NCI-H446 (cell line): Measurements from ENCODE around the gene TSPAN17.

Experiments used
- DNase-seq, 2 experiments: peaks; one replicate each; lab custom pipeline; 2025; lab: John Stamatoyannopoulos, UW

The TSPAN17 gene

DNA sequence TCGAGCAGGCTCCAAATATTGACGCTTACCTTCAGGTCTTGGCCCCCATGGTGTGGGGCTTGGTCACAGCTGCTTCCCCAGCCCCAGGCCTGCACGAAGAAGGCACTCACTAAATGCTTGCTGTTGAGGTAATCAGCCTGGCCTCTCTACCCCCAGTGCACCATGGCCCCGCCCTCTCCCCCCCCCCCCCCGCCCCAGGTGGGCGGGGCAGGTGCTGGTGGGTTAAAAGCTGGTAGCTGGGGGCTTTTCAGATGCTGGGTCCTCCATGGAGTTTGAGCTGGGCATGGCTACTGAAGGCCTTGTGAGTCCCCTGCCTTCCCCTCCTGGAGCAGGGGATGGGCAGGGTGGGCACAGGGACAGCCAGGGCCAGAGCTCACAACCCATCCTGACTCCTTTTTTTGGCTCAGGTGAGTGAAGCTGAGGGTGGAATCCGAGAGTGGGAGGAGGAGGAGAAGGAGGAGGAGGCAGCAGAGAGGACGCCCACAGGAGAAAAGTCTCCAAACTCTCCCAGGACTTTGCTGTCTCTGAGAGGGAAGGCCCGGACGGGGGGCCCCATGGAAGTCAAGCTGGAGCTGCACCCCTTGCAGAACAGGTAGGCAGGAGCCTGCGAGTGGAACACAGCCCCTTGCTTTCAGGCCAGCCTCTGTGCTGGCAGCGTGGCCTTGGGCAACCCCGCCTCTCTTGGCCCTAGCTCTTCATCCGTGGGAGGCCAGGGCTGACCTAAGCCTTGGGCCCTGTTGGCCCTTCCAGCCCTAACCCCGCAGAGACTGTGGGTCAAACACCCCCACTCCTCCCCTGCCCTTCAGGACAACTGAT lies 4.4 kb upstream of the TSPAN17 start:
- no peak for DNase-seq

DNA sequence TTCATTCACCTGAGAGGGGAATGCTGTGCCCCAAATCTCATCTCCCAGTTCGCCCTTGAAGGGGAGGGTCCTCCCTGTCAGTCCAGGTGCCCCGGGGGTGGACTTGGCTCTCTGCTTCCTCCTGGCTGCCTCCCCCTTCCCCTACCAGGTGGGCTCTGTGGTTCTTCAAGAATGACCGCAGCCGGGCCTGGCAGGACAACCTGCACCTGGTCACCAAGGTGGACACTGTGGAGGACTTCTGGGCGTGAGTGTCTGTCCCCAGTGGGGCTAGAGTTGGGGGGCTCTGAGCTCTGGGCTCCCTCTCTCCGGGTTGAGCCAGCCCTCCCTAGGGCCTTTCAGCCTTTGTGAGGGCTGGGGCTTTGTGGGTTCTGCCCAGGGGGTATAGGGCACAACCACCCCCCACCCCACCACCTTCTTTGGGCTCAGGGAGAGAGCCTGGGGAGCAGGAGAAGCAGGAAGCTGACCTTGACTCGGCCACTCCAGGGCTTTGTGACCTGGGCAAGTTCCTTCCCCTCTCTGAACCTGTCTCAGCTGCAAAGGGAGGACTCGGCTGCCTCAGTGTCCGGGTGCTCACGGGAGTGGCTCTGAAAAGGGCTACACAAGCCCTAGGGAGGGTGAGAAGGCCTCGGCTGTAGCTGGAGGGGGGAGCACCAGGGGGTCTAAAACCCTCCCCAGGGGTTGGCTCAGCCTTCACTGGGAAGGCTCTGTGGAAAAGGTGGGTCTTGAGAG lies 3.6 kb upstream of the TSPAN17 start:
- no peak for DNase-seq

DNA sequence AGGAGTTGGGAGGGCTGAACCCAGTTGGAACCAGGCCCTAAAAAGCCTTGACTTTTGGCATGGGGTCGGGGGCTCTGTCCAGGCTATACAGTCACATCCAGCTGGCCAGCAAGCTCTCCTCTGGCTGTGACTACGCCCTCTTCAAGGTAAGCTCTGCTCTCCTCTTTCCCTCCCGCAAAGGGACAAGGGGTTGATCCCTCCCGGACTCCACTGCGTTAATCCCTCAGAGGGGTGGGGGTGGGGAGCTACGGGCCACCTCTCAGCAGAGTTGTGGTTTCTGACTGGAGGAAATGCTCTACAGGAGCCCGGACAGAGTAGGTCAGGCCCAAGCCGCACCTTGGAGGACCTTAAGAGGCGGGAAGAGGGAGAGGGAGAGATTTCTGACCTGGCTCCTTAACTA lies 3.0 kb upstream of the TSPAN17 start:
- DNase-seq, result no peak

DNA sequence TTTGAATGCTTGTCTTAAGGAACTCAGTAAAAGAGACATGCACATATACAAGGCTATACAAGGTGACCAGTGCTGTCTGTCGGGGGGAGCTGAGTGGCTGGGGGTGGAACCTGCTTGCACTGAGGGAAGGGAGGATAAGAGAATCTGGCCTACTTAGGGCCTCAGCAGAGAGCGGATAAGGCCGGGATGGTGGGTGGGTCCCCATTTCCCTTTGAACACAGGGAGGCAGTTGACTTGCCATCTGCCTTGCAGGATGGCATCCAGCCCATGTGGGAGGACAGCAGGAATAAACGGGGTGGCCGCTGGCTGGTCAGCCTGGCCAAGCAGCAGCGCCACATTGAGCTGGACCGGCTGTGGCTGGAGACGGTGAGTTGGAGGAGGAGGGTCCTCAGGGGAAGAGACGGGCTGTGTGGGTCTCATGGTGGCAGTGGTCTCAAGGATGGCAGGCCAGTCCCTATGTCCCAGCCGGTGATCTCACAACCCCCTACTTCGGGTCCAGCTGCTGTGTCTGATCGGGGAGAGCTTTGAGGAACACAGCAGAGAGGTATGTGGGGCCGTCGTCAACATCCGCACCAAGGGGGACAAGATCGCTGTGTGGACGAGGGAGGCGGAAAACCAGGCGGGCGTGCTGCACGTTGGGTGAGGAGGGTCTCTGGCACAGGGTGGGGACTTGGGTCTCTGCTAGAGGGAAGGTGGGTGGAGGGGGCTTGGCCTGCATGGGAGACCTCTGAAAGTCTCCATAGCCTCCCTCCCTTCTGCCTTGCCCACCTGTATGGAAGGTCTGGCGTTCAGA lies 2.2 kb upstream of the TSPAN17 start:
- no peak for DNase-seq

DNA sequence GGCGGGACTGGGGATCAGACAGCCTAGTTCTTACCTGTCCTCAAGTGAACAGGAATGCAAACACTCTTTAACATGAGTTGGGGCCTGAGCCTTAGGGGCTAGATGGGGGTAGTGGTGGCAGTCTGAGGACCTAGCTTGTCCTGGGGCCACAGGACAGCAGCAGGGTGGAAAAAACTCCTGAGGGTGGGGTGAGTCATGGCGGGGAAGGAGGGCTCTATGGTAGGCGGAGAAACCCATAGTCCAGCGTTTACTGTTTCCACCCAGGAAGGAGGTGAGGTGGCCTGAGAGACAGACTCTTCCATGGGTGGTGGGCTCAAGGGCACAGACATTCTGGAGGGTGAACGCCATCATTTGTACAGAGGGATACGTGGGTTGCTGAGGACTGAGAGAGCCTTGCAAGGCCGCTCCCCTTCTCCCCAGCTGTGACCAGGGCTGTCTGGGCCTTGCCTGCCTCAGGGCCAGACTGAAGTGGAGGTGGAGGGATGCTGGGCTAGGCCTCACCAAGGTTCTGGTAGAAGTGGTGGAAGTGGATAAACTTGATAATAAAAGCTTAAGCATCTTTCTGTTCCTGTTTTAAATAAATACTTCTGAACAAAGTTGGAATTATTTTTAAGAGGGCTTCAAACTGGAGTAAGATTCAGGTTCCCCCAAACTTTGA lies 1.1 kb upstream of the TSPAN17 start:
- DNase-seq, result no peak

DNA sequence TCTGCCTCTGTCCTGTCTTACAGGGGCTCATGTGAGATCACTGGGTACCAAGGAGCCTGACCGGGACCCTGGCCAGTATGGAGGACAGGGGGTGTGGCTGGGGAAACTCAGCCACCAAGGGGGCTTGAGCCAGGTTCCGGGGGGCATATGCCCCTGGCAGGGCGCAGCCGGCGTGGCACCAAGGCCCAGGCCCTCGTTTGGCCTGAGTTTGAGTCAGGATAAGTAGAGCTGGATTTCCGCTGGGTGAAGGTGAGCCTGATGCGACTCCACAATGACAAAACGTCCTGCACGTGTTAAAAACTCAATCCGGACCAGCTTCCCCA lies 616 bp upstream of the TSPAN17 start:
- no peak for DNase-seq

DNA sequence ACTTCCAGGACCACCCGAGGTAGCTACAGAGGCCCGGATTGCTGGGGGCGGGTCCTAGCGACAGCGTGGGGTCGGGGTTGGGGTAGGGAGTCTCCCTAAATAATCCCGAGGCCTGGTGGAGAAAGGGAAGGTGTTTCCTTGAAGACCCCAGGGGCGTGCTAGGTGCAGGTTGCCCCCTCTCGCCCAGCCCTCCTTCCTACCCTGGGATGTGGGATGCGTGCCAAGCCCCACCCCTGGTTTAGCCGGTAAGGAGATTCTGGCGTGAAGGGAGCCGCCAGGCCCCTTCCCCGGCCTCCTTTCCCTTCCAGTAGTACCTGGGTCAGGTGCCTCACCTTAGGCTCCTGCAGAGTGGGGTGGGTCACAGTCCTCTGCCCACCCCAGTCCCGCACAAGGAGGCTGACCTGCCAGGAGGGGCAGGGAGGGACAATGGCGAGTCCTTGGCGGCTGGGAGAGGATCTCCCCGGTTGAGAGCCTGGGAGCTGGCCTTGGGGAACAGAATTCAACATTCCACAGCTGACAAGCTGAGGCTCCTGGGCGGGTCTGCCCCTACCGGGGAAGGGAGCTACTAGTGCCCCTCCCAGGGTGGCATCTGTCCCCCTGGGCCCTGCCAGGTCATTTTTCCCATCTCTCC lies 674 bp downstream of the TSPAN17 start:
- DNase-seq, result peak; percentile 43 to 67

DNA sequence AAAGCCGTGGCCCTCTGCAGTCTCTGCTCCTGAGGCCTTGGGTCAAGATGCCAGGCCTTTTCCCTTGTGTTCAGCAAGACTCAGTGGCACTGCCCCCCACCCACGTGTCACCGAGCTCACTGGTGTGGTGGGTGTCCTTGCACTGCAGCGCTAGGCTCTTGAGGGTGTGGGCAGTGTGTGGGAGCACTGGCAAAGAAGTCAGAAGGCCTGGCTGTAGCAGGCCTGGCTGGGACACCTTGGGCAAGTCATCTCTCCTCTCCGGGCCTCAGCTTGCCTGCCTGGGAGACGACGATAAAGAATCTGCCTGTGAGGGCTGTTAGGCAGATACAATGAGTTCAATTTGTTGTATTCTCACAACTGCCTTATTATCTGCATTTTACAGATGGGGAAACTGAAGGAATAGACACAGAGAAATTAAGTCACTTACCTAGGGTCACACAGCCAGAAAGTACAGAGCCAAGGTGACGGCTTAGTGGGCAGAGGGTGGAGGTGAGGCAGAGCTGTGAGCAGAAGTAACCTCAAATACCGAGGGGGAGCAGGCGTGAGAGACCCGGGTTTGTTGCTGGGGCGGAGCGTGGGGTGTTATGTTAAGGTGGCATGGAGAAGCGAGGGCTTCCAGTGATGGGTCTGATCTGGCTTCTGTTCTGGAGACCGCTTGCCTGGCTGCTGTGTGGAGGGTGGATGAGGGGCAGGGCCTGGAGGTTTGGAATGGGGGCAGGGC lies 1.4 kb downstream of the TSPAN17 start:
- DNase-seq, result no peak

DNA sequence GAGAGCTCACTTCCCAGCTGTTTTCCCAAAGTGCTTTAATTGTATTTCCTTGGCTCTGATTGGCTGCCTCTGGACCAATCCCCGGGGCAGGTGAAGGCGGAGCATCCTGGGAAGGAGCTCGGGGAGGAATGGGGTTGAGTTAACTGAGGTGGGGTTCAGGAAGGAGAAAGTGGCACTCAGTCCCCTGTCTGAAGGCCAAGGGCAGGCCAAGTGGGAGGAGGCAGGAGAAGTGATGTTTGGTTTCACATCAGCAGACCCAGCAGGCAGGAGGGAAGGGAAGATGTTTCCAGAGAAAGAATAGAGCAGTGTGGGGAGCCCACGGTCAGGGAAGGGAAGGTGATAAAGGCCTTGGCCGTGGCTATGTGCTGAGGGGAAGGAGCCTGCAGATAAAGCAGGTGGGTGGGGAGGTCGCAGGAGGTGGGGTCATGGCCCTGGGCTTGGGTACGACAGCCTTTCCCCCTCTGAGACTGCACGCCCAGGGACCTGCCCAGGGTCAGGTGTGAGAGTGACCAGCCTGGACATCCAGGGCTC lies 3.1 kb downstream of the TSPAN17 start:
- DNase-seq, result peak in 1 of 2 experiments; percentile 58

DNA sequence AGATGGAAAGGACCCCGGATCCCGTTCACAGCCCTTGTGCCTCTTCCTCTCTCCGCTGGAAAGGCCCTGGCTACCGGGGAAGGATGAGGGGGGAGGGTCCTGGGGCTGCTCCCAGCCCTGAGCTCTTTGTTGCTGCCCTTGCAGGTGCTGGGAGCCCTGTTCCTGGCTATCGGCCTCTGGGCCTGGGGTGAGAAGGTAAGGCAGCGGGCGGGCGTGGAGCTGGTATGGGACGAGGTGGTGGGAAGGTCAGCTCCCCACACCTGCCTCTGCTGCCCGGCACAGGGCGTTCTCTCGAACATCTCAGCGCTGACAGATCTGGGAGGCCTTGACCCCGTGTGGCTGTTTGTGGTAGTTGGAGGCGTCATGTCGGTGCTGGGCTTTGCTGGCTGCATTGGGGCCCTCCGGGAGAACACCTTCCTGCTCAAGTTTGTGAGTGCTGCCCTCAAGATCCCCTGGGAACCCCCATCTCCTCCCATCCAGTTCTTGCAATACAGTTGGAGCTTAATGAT lies 4.2 kb downstream of the TSPAN17 start:
- DNase-seq, result no peak

DNA sequence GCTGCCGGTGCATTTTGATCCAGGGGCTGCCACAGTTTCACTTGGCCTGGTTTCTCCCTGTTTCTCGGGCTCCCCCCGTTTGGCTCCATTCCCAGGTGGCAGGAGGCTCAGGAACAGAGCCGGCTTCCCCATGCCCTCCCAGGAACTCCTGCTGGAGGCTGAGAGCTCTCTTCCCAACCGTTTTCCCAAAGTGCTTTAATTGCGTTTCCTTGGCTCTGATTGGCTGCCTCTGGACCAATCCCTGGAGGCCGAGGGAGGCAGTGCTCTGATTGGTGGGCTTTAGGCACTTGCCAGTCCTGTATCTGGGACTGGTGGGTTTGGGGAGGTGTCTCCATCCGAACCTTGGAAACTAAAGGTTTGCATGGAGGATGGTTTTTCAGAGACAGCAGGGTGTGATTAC lies 4.9 kb downstream of the TSPAN17 start:
- peak; percentile 94 to 97 for DNase-seq

DNA sequence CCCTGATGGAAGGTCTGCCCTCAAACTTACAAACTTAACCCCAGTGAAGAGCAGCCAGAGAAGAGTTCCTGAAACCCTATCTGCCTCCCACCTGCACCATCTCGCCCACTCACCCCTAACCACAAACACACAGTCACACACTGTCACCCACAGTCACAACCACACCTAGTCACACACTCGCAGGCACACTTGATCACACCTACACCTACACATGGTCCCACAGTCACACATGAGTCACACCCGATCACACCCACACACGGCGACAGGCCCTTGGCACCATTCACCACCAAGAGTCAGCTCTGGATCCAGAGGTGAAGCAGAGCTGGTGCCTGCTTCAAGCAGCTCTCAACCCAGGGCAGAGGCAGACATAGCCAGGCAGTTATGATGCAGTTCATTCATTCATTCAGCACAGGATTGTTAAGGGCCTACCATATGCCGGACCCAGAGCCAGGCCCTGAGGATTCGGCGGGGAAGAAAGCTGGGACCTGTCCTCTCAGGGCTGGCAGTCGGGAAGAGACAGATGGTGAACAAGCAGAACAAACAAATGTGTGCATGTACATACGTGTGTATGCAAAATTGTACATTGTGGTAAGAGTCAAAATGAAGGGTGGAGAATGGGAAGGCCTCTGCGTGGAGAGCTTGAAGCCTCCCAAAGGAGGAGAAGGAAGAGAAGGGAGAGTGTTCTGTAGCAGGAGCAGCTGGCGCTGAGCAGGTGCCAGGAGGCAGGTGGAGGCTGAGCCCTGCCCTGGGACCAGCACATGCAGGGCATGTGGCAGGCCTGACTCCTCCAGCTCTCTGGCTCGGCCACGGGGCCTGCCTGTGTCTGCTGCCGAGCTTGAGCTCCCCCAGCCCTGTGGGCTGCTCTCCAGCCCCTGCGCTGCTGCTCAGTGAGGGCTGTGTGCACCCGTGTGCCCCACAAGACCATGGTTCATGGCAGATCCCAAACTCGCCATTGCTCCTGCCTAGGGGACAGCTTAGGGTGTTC lies 6.4 kb downstream of the TSPAN17 start:
- DNase-seq, result peak; percentile 53 to 87

DNA sequence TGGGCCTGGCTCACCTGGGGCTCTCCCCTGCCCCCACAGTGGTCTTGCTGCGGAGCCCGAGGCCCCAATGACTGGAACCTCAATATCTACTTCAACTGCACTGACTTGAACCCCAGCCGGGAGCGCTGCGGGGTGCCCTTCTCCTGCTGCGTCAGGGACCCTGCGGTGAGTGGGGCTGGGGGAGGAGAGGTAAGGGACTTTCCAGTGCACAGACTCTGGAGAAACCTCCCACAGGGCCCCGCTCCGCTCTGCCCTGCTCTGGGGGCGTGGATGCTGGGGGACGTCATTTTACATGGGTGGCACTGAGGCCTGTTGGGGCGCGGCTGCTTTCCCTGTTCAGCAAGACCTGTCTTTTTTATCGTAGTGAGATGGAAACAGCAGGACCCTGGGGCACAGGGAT lies 7.6 kb downstream of the TSPAN17 start:
- DNase-seq, result no peak

DNA sequence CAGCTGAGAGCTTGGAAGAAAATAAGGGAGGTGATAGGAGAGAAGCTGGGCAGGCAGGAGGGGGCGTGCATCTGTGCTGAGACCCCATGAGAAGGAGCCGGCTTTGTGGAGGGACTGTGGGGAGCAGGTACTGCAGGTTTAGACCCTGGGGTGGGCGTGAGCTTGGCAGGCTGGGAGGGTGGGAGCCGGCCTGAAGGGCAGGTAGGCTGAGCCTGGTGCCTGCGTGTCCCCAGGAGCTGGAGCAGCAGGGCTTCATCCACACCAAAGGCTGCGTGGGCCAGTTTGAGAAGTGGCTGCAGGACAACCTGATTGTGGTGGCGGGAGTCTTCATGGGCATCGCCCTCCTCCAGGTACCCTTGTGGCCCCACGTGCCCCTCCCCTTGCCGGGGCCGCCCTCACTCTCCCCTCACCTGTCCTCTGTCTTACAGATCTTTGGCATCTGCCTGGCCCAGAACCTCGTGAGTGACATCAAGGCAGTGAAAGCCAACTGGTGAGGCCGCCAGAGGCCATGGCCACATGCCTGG lies 9.2 kb downstream of the TSPAN17 start:
- DNase-seq, result no peak

DNA sequence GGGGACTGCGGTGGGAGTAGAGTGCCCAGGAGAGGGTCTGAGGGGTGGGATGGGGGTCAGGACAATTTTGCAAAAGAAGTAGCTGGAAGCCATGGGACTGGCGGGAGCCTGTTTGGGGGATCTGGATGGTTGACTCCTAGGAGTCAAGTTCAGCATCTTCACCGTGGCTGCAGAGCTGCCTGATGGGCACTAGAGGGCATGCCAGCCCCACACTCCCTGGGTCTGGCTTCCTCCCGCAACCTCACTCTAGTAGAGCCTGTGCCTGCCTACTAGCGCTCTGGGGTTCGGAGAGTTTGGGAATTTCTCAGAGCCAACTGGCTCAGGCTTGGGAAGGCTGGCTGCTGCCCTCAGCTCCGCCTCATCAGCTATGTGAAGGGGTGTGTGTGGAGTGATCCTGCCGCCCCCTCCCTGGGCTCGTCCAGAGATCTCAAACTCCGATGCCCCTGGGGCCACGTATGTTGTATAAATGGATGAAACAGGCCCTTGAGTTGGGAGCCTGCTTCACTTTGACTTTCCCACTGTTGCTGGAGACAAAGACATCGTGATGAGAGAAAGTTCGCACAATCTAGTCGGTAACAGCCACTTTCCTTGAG lies 10.8 kb downstream of the TSPAN17 start:
- DNase-seq, result peak; percentile 56 to 89

DNA sequence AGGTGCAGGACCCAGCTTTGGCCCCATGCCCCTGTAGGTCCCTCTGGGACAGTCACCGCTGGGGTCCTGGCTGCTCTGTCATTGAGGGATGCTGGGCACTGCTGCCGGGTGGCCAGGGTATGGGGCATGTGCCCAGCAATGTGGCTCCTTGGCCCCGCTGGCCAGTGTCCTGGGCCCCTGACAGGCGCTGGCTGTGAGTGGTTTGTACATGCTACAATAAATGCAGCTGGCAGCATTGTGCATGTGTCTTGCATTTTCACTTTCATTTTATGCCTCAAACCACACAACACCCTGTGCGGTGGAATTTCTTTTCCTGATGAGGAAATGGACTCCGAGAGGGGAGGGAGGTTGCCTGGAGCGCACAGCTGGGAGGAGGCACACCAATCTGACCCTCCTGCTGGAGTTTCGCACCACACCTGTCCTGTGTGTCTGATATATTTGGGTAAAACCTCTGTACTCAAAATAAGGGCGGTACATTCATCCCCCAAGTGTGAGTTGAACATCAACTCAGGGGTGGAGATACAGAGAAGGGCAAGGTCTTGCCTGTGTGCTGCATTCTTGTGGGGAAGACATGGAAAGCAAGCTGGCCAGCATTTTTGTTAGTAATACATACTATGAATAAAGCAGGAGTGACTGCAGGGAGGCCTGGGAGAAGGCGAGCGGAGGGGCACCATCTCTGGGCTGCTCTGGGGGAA lies 11.7 kb downstream of the TSPAN17 start:
- no peak for DNase-seq

DNA sequence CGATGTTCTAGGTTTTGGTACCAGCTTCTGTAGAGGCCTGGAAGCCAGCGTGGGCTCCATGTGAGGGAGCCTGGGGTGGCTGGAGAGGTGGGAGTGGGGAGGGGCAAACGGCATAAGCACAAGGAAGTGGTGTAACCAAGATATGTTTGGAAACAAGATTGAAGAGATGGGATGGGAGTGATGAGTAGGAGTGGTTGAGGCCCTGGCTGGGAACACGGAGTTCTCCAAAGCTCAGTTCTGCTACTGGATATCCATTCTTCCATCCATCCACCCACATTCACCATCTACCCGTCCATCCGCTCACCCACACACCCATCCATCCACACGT lies 12.2 kb downstream of the TSPAN17 start:
- no peak for DNase-seq

DNA sequence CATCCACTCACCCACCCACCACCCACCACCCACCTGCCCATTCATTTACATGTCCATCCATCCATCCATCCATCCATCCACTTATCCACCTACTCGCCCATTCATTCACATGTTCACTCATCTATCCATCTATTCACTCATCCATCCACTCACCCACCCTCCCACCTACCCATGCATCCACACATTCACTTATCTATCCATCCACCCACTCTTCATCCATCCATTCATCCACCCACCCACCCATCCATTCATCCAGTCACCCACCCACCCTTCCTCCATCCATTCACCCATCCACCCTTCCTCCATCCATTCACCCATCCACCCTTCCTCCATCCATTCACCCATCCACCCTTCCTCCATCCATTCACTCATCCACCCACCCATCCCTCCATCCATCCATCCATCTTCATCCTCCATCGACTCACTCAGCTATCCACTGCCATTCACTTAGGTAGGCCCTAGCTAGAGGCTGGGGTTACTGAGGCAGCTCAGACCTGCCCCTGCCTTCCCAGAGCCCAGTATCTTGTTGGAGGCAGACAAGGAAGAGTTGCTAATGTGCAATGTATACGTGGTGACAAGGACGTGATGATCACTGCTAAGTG lies 12.7 kb downstream of the TSPAN17 start:
- DNase-seq, result no peak
